MG63 (cell line): ENCODE data around the gene C10orf67. TPM values are rescaled to one million over a fixed set of nuclear protein-coding genes. Genes with fewer than 3 reads are reported as not detected.
A peak's percentile ranks its signal among the peaks of the same experiment; 100 is the strongest.
"Not testable (repeated sequence)": the region's sequence is repeated elsewhere in the genome, so short reads cannot be mapped to it uniquely, and the experiment has no call there.

Experiments
- DNase-seq: peaks from one replicate; pipeline ENCODE4 v3.0.0-alpha.2; 2020
- H3K27me3 ChIP-seq: fragments of 250-450 bp; sonication (Bioruptor Pico); 2 replicates; pipeline ENCODE4 v1.5.1; 2020; ENCODE audit warnings: mild to moderate bottlenecking, moderate library complexity
- H3K36me3 ChIP-seq: fragments of 250-450 bp; sonication (Bioruptor Pico); 2 replicates; pipeline ENCODE4 v1.5.1; 2020; ENCODE audit warnings: mild to moderate bottlenecking, moderate library complexity
- H3K4me3 ChIP-seq: fragments of 250-450 bp; sonication (Bioruptor Pico); 2 replicates; pipeline ENCODE4 v1.5.1; 2020; ENCODE audit warnings: mild to moderate bottlenecking, moderate library complexity
- H3K9me3 ChIP-seq: fragments of 250-450 bp; sonication (Bioruptor Pico); 2 replicates; pipeline ENCODE4 v1.5.1; 2020; ENCODE audit warnings: mild to moderate bottlenecking, moderate library complexity
- total RNA-seq: library from RNA; depleted of rRNA; stranded (reverse); fragments of >200 nt; shearing (Covaris generic); gene quantifications from 2 replicates; pipeline ENCODE4 v1.2.3, GENCODE V29; 2014; ENCODE audit warnings: low replicate concordance; rRNA removed

C10orf67 gene
- total RNA-seq = not detected in 2 replicates

GRCh38 chr10:23344241-23344841 is at the start of gene C10orf67:
C10orf67 (minus strand) TSS chr10:23344797; CDS start chr10:23344774, 23 bp downstream.
- no peak within 1 kb of the TSS for H3K4me3 ChIP-seq
- H3K36me3 ChIP-seq = no peaks in the 10 kb centered on the region
- H3K9me3 ChIP-seq = no peaks in the 10 kb centered on the region
- H3K27me3 ChIP-seq = no peaks in the 10 kb centered on the region
- no peak for DNase-seq

DNA sequence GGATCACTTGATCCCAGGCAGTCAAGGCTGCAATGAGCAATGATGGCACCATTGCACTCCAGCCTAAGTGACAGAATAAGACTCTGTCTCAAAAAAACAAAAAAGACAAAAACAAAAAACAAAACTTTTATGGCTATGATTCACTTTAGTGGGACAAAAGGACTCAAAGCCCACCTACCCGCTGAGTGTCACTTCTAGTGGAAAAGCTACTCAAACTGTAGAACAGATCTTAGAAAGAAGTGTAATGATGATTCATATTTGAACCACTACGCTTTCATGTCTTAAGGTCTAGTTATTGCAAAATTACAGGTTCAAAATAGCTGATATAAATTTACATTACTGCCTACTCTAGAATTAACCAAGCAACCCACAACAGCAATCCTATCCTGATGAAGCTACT is 47.2 kb upstream of the C10orf67 start:
- Histone ChIP-seq H3K4me3 (no peak overlapping the region), H3K9me3 (no peaks in the 10 kb centered on the region), H3K27me3 (no peaks in the 10 kb centered on the region), H3K36me3 (no peaks in the 10 kb centered on the region)
- DNase-seq = no peak

- no peak overlapping the region for H3K4me3 ChIP-seq
- H3K9me3 ChIP-seq = no peaks in the 10 kb centered on the region
- DNase-seq = no peak
Observed at GRCh38 chr10:23390809-23391208, 46.2 kb upstream of the C10orf67 start.

GRCh38 chr10:23390408-23390807 is 45.8 kb upstream of the C10orf67 start:
- H3K36me3 ChIP-seq, H3K9me3 ChIP-seq, H3K4me3 ChIP-seq, H3K27me3 ChIP-seq, DNase-seq: not testable (repeated sequence)

More at GRCh38 chr10:23390809-23391208, 46.2 kb upstream of the C10orf67 start:
- Histone ChIP-seq H3K27me3 (no peaks in the 10 kb centered on the region), H3K36me3 (no peaks in the 10 kb centered on the region)

- not testable (repeated sequence) for H3K9me3 ChIP-seq, H3K27me3 ChIP-seq, DNase-seq, H3K4me3 ChIP-seq, H3K36me3 ChIP-seq
Observed at GRCh38 chr10:23387516-23387915, 42.9 kb upstream of the C10orf67 start.

DNA sequence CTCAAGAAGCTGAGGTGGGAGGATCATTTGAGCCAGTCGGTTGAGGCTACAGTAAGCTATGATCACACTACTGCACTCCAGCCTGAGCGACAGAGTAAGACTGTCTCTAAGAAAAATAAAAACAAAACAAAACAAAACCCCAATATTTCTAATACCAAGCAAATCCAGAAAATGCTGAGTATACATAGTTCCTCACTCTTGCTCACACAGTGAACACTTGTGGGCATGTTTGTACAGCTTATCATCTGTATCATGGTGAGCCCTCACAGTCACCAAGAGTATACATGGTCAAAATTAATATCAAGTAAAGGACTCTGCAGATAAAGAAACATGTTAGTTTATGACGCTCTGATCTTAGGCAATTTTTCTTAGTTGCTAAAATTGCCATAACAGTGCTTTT is 41.5 kb upstream of the C10orf67 start:
- DNase-seq = no peak
- no peaks in the 10 kb centered on the region for H3K9me3 ChIP-seq
- H3K27me3 ChIP-seq = no peaks in the 10 kb centered on the region
- no peak overlapping the region for H3K4me3 ChIP-seq
- no peaks in the 10 kb centered on the region for H3K36me3 ChIP-seq

- no peak for DNase-seq
- no peak overlapping the region for H3K4me3 ChIP-seq
- H3K9me3 ChIP-seq = no peaks in the 10 kb centered on the region
- H3K36me3 ChIP-seq = no peaks in the 10 kb centered on the region
- no peaks in the 10 kb centered on the region for H3K27me3 ChIP-seq
Observed at GRCh38 chr10:23384364-23384763, 39.8 kb upstream of the C10orf67 start.

- no peak overlapping the region for H3K4me3 ChIP-seq
- H3K36me3 ChIP-seq = no peaks in the 10 kb centered on the region
- no peaks in the 10 kb centered on the region for H3K27me3 ChIP-seq
- DNase-seq = no peak
- H3K9me3 ChIP-seq = no peaks in the 10 kb centered on the region
Observed at GRCh38 chr10:23383637-23384036, 39.0 kb upstream of the C10orf67 start.

DNA sequence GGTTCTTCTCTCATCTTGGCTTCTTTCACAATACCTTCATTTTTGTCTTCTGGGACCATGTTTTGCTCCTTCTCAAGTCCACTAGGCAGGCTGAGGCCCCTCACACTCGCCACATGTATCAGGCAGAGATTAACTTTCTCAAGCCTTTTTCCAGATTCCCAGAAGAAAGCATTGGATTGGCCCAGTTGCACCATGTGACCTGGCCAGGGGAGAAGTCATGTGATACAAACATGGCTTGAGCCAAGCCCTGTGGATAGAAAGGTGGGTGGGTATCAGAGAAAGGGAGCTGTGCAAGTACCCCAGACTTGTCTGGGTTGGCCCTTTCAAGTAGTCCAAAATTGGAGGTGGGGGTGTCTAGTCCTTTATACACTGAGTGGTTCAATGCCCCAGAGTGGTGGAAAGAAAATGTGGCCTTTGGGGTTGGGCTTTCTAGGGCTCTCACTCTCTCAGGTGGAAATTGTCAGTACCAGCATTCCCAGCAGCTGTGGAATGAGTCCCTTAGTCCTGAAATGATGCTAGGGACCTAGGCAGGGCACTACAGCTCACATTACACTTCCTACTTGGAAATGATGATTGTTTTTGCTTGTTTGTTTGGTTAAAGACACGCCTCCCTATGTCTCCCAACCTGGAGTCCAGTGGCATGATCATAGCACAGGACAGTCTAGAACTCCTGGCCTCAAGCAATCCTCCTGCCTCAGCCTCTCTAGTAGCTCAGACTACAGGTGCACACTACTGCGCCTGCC is 36.9 kb upstream of the C10orf67 start:
- H3K4me3 ChIP-seq = no peak overlapping the region
- H3K36me3 ChIP-seq = no peaks in the 10 kb centered on the region
- no peak for DNase-seq
- H3K27me3 ChIP-seq = no peaks in the 10 kb centered on the region
- no peaks in the 10 kb centered on the region for H3K9me3 ChIP-seq

GRCh38 chr10:23379686-23380085 is 35.1 kb upstream of the C10orf67 start:
- H3K36me3 ChIP-seq = no peaks in the 10 kb centered on the region
- no peak overlapping the region for H3K4me3 ChIP-seq
- no peak for DNase-seq
- H3K9me3 ChIP-seq = no peaks in the 10 kb centered on the region
- H3K27me3 ChIP-seq = no peaks in the 10 kb centered on the region

DNA sequence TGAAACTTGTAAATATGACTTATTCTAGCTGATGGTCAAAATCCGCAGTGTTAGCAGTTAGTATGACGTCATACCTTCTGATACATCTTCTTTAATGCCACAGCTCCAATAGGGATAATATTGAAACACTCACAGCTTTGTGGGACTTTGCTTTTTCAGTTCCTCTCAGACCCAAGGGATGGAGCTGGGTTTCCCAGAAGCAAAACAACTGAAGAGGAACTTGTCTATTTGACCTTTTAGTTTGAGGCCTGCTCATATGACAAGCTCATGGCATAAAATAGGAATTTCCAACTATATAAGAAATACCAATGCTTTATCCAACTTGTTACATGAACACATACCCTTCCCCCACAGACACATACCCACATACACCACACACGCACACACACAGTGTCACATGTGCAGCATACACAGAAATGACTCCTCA is 31.6 kb upstream of the C10orf67 start:
- DNase-seq = no peak
- Histone ChIP-seq H3K9me3 (no peaks in the 10 kb centered on the region), H3K36me3 (no peaks in the 10 kb centered on the region)

DNA sequence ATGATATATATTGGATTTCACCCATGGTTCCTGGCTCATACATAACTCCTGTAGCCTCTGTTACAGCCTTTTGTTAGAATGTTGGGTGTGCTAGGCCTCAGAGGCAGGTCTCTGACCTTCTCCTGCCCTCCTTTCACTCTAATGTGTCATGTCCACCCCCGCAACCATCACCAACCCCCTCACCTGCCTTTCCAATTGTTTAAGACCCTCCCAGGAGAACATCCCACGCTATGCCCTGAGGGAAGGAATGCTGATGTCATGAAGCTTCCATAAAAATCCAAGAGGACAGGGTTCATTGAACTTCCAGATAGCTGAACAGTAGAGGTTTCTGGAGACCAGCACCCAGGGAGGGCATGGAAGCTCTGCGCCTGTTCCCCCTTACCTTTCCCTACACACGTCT is 30.8 kb upstream of the C10orf67 start:
- no peaks in the 10 kb centered on the region for H3K9me3 ChIP-seq
- no peak for DNase-seq
- no peaks in the 10 kb centered on the region for H3K27me3 ChIP-seq
- H3K36me3 ChIP-seq = no peaks in the 10 kb centered on the region
- H3K4me3 ChIP-seq = no peak overlapping the region

More for the DNA sequence above, 31.6 kb upstream of the C10orf67 start:
- Histone ChIP-seq H3K4me3 (no peak overlapping the region), H3K27me3 (no peaks in the 10 kb centered on the region)

- Histone ChIP-seq H3K36me3 (no peaks in the 10 kb centered on the region), H3K9me3 (no peaks in the 10 kb centered on the region), H3K4me3 (no peak overlapping the region), H3K27me3 (no peaks in the 10 kb centered on the region)
- peak; percentile 8 for DNase-seq
Observed at GRCh38 chr10:23373156-23373555, 28.6 kb upstream of the C10orf67 start.

- no peak overlapping the region for H3K4me3 ChIP-seq
- no peaks in the 10 kb centered on the region for H3K9me3 ChIP-seq
- H3K36me3 ChIP-seq = no peaks in the 10 kb centered on the region
- H3K27me3 ChIP-seq = no peaks in the 10 kb centered on the region
- no peak for DNase-seq
Observed at GRCh38 chr10:23371073-23371472, 26.5 kb upstream of the C10orf67 start.

- H3K36me3 ChIP-seq = no peaks in the 10 kb centered on the region
- H3K27me3 ChIP-seq = no peaks in the 10 kb centered on the region
- H3K4me3 ChIP-seq = no peak overlapping the region
- no peaks in the 10 kb centered on the region for H3K9me3 ChIP-seq
- no peak for DNase-seq
Observed at GRCh38 chr10:23370106-23370505, 25.5 kb upstream of the C10orf67 start.

- no peak for DNase-seq
- Histone ChIP-seq H3K27me3 (no peaks in the 10 kb centered on the region), H3K4me3 (no peak overlapping the region), H3K9me3 (no peaks in the 10 kb centered on the region), H3K36me3 (no peaks in the 10 kb centered on the region)
Observed at GRCh38 chr10:23368816-23369640, 24.4 kb upstream of the C10orf67 start.

DNA sequence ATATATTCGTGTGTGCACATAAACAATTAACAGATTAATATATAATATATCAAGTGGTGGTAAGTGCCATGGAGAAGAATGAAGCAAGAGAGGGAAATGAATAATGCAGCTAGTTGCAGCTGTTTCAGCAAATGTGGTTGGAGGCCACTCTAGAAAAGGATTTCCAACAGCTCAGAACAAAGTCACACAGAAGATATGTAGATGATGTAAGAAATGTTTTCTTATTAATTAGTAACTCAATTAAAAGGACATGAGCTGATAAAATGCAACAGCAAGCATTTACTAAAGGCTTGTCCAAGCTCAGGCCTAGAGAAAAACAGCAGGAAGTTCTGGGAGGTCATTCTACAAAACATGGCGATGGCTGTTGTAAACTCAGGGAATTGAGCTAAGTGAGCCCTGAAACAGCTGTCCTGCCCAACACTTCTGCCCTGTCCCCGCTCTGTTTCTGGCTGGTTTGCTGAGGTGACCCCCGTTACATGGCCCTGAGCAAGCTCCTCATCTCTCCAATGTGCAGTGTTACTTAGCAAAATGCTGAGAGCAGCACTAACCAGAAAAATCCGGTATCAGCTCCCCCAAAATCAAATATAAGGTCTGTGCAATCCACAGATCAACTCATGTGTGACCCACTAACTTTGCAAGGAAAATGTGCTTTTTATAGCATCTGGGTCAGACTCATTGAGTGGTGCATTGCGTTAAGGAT is 23.4 kb upstream of the C10orf67 start:
- no peaks in the 10 kb centered on the region for H3K36me3 ChIP-seq
- no peak overlapping the region for H3K4me3 ChIP-seq
- no peaks in the 10 kb centered on the region for H3K27me3 ChIP-seq
- no peaks in the 10 kb centered on the region for H3K9me3 ChIP-seq
- DNase-seq = no peak
